Measurements from ENCODE around the gene CDK9.

The CDK9 gene

GRCh38 chr9:127767410-127767809, 18.4 kb upstream of the CDK9 start:
- H3K9ac ChIP-seq (ENCODE audit: low read depth, low read length): no peak overlapping the region
- H3K9me3 ChIP-seq (replicated peaks; ENCODE audit: low read length): no peaks in the 10 kb centered on the region
- H3K4me3 ChIP-seq (ENCODE audit: low read length): no peak overlapping the region
- no peak overlapping the region for H3K4me2 ChIP-seq (ENCODE audit: low read length)
- no peaks in the 10 kb centered on the region for H3K36me3 ChIP-seq (ENCODE audit: insufficient read depth, low read length)
- H3K27me3 ChIP-seq (ENCODE audit: control insufficient read depth, insufficient read depth, low read length): peaks cover 26% of the 10 kb centered on the region
- H3K4me1 ChIP-seq (ENCODE audit: control insufficient read depth, insufficient read depth, low read length): peaks cover 5% of the 10 kb centered on the region

GRCh38 chr9:127767909-127768331, 17.9 kb upstream of the CDK9 start:
- Histone ChIP-seq H3K4me3 (ENCODE audit: low read length) (no peak overlapping the region), H3K9me3 (replicated peaks; ENCODE audit: low read length) (no peaks in the 10 kb centered on the region), H3K4me2 (ENCODE audit: low read length) (no peak overlapping the region), H3K9ac (ENCODE audit: low read depth, low read length) (no peak overlapping the region), H3K4me1 (ENCODE audit: control insufficient read depth, insufficient read depth, low read length) (peaks cover 5% of the 10 kb centered on the region), H3K36me3 (ENCODE audit: insufficient read depth, low read length) (no peaks in the 10 kb centered on the region), H3K27me3 (ENCODE audit: control insufficient read depth, insufficient read depth, low read length) (peaks cover 26% of the 10 kb centered on the region)

GRCh38 chr9:127768698-127769097, 17.1 kb upstream of the CDK9 start:
- no peak overlapping the region for H3K9ac ChIP-seq (ENCODE audit: low read depth, low read length)
- H3K4me3 ChIP-seq (ENCODE audit: low read length): no peak overlapping the region
- no peaks in the 10 kb centered on the region for H3K36me3 ChIP-seq (ENCODE audit: insufficient read depth, low read length)
- H3K4me1 ChIP-seq (ENCODE audit: control insufficient read depth, insufficient read depth, low read length): peaks cover 5% of the 10 kb centered on the region
- H3K27me3 ChIP-seq (ENCODE audit: control insufficient read depth, insufficient read depth, low read length): peaks cover 24% of the 10 kb centered on the region
- H3K9me3 ChIP-seq (replicated peaks; ENCODE audit: low read length): no peaks in the 10 kb centered on the region
- H3K4me2 ChIP-seq (ENCODE audit: low read length): no peak overlapping the region

GRCh38 chr9:127769101-127769500, 16.7 kb upstream of the CDK9 start:
- Histone ChIP-seq H3K4me3 (ENCODE audit: low read length) (no peak overlapping the region), H3K36me3 (ENCODE audit: insufficient read depth, low read length) (no peaks in the 10 kb centered on the region)

GRCh38 chr9:127769929-127770582, 15.8 kb upstream of the CDK9 start:
- Histone ChIP-seq H3K4me2 (ENCODE audit: low read length) (no peak overlapping the region), H3K9ac (ENCODE audit: low read depth, low read length) (no peak overlapping the region), H3K9me3 (replicated peaks; ENCODE audit: low read length) (no peaks in the 10 kb centered on the region), H3K27me3 (ENCODE audit: control insufficient read depth, insufficient read depth, low read length) (peaks cover 30% of the 10 kb centered on the region), H3K4me3 (ENCODE audit: low read length) (no peak overlapping the region), H3K4me1 (ENCODE audit: control insufficient read depth, insufficient read depth, low read length) (peaks cover 5% of the 10 kb centered on the region), H3K36me3 (ENCODE audit: insufficient read depth, low read length) (no peaks in the 10 kb centered on the region)

More at GRCh38 chr9:127769101-127769500, 16.7 kb upstream of the CDK9 start:
- Histone ChIP-seq H3K27me3 (ENCODE audit: control insufficient read depth, insufficient read depth, low read length) (peaks cover 25% of the 10 kb centered on the region), H3K9ac (ENCODE audit: low read depth, low read length) (no peak overlapping the region), H3K4me1 (ENCODE audit: control insufficient read depth, insufficient read depth, low read length) (peaks cover 5% of the 10 kb centered on the region), H3K9me3 (replicated peaks; ENCODE audit: low read length) (no peaks in the 10 kb centered on the region), H3K4me2 (ENCODE audit: low read length) (no peak overlapping the region)

GRCh38 chr9:127770583-127770904, 15.3 kb upstream of the CDK9 start:
- H3K4me2 ChIP-seq (ENCODE audit: low read length): peak overlapping the region; percentile 92
- no peak overlapping the region for H3K4me3 ChIP-seq (ENCODE audit: low read length)
- H3K9ac ChIP-seq (ENCODE audit: low read depth, low read length): no peak overlapping the region
- no peaks in the 10 kb centered on the region for H3K36me3 ChIP-seq (ENCODE audit: insufficient read depth, low read length)
- H3K4me1 ChIP-seq (ENCODE audit: control insufficient read depth, insufficient read depth, low read length): peaks cover 5% of the 10 kb centered on the region
- H3K9me3 ChIP-seq (replicated peaks; ENCODE audit: low read length): no peaks in the 10 kb centered on the region
- peaks cover 30% of the 10 kb centered on the region for H3K27me3 ChIP-seq (ENCODE audit: control insufficient read depth, insufficient read depth, low read length)

- H3K9ac ChIP-seq (ENCODE audit: low read depth, low read length): no peak overlapping the region
- H3K4me1 ChIP-seq (ENCODE audit: control insufficient read depth, insufficient read depth, low read length): peaks cover 5% of the 10 kb centered on the region
- peak overlapping the region; percentile 92 for H3K4me2 ChIP-seq (ENCODE audit: low read length)
- H3K27me3 ChIP-seq (ENCODE audit: control insufficient read depth, insufficient read depth, low read length): peaks cover 27% of the 10 kb centered on the region
- no peaks in the 10 kb centered on the region for H3K9me3 ChIP-seq (replicated peaks; ENCODE audit: low read length)
- H3K4me3 ChIP-seq (ENCODE audit: low read length): peak overlapping the region; percentile 69
- no peaks in the 10 kb centered on the region for H3K36me3 ChIP-seq (ENCODE audit: insufficient read depth, low read length)
These were observed 14.8 kb upstream of the CDK9 start for GRCh38 chr9:127770905-127771569.

- peak overlapping the region; percentile 92 for H3K4me2 ChIP-seq (ENCODE audit: low read length)
- no peak overlapping the region for H3K9ac ChIP-seq (ENCODE audit: low read depth, low read length)
- H3K4me3 ChIP-seq (ENCODE audit: low read length): peak overlapping the region; percentile 69
- peaks cover 32% of the 10 kb centered on the region for H3K27me3 ChIP-seq (ENCODE audit: control insufficient read depth, insufficient read depth, low read length)
- no peaks in the 10 kb centered on the region for H3K9me3 ChIP-seq (replicated peaks; ENCODE audit: low read length)
- peaks cover 5% of the 10 kb centered on the region for H3K4me1 ChIP-seq (ENCODE audit: control insufficient read depth, insufficient read depth, low read length)
- no peaks in the 10 kb centered on the region for H3K36me3 ChIP-seq (ENCODE audit: insufficient read depth, low read length)
These were observed 14.2 kb upstream of the CDK9 start for GRCh38 chr9:127771570-127772189.

GRCh38 chr9:127772603-127773002, 13.2 kb upstream of the CDK9 start:
- Histone ChIP-seq H3K36me3 (ENCODE audit: insufficient read depth, low read length) (no peaks in the 10 kb centered on the region), H3K4me2 (ENCODE audit: low read length) (no peak overlapping the region), H3K27me3 (ENCODE audit: control insufficient read depth, insufficient read depth, low read length) (peaks cover 32% of the 10 kb centered on the region), H3K4me1 (ENCODE audit: control insufficient read depth, insufficient read depth, low read length) (peaks cover 5% of the 10 kb centered on the region), H3K9ac (ENCODE audit: low read depth, low read length) (no peak overlapping the region), H3K9me3 (replicated peaks; ENCODE audit: low read length) (no peaks in the 10 kb centered on the region), H3K4me3 (ENCODE audit: low read length) (no peak overlapping the region)

- Histone ChIP-seq H3K9me3 (replicated peaks; ENCODE audit: low read length) (no peaks in the 10 kb centered on the region), H3K9ac (ENCODE audit: low read depth, low read length) (no peak overlapping the region), H3K27me3 (ENCODE audit: control insufficient read depth, insufficient read depth, low read length) (peaks cover 32% of the 10 kb centered on the region), H3K36me3 (ENCODE audit: insufficient read depth, low read length) (no peaks in the 10 kb centered on the region), H3K4me2 (ENCODE audit: low read length) (no peak overlapping the region), H3K4me3 (ENCODE audit: low read length) (no peak overlapping the region), H3K4me1 (ENCODE audit: control insufficient read depth, insufficient read depth, low read length) (peaks cover 5% of the 10 kb centered on the region)
These were observed 12.6 kb upstream of the CDK9 start for GRCh38 chr9:127773272-127773671.

- peaks cover 5% of the 10 kb centered on the region for H3K4me1 ChIP-seq (ENCODE audit: control insufficient read depth, insufficient read depth, low read length)
- no peak overlapping the region for H3K9ac ChIP-seq (ENCODE audit: low read depth, low read length)
- no peaks in the 10 kb centered on the region for H3K9me3 ChIP-seq (replicated peaks; ENCODE audit: low read length)
- peaks cover 32% of the 10 kb centered on the region for H3K27me3 ChIP-seq (ENCODE audit: control insufficient read depth, insufficient read depth, low read length)
- no peak overlapping the region for H3K4me3 ChIP-seq (ENCODE audit: low read length)
- no peak overlapping the region for H3K4me2 ChIP-seq (ENCODE audit: low read length)
- H3K36me3 ChIP-seq (ENCODE audit: insufficient read depth, low read length): no peaks in the 10 kb centered on the region
These were observed 11.9 kb upstream of the CDK9 start for GRCh38 chr9:127773981-127774380.

All from skeletal muscle satellite cell (primary cell).